Measurements from ENCODE around the gene ASMTL. TPM values are rescaled to one million over a fixed set of nuclear protein-coding genes. Genes with fewer than 3 reads are reported as not detected.

Gene ASMTL
- total and polyA plus RNA-seq, 2 of the 13 experiments (the other 11 are each of a cell fraction or from before 2014, with no cell fraction given) = 5.6 to 16.3 TPM

DNA sequence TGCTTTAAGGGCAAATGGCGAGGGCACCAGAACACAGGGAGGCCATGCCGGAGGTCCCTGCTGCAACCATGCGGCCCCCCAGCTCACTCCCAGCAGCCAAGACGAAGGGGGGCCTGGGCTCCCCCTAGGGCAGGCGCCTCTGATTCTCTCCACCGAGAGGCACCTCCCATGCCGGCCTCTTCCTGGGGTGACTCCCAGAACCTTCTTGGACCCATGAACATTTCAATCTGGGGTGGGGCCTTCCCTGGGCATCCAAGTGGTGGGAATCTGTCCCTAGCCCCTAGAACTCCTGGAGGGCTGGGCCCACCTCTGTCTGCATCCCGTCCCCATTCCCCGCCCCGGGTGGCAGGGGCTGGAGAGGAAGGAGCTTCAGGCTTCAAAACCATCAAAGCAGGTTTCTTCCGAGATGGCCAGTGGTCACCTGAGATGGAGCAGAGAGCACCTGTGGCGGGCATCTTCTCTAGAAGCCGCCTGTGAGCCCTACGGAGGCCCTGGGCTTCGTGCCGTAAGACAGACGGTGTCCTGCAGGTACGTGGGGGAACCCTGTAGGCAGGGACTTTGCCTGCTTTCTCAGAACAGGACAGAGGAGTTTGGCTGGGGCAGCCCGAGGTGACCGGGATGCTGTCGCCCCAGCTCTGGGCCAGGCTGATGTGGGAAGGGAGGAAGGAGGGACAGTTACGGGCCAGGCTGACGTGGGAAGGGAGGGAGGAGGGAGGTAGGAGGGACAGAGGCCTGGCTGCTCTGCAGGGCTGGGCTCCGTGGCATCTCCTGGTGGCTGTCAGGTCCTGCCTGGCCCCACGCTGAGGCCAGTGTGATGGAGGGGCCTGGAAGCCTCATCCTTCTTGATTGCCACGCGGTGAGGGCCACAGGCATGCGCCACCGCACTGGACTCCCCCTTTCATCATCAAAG is 54.0 kb downstream of the ASMTL start (continued):
- TF ChIP-seq AGO2 (optimal IDR thresholded peaks at IDR 0.05; ENCODE audit: low read depth, low read length) = peak; percentile 87

- Histone ChIP-seq H3K4me3 (replicated peaks in 1 of 3; ENCODE audit: insufficient read depth in 1 of 3, low read depth in 2 of 3, low read length in 3 of 3) (no peak overlapping the region), H3K9me3 (ENCODE audit: low read length) (no peaks in the 10 kb centered on the region), H3K27ac (ENCODE audit: extremely low read length, insufficient read depth, low read length) (no peak overlapping the region), H3K79me2 (ENCODE audit: insufficient read depth, low read length) (peaks cover 14% of the 10 kb centered on the region), H3K27me3 (ENCODE audit: control insufficient read depth in 1 of 2, insufficient read depth in 2 of 2, low read length in 2 of 2) (no peaks in the 10 kb centered on the region), H3K4me2 (ENCODE audit: low read depth, low read length) (no peak overlapping the region), H2AFZ (ENCODE audit: low read length) (no peak overlapping the region), H3K36me3 (replicated peaks in 1 of 2; ENCODE audit: control insufficient read depth in 1 of 2, insufficient read depth in 2 of 2, low read length in 2 of 2) (peaks cover 2 to 15% of the 10 kb centered on the region in 2 experiments; a peak in 3 of 5 replicates), H3K9ac (ENCODE audit: insufficient read depth, low read depth, low read length) (no peak overlapping the region), H4K20me1 (ENCODE audit: insufficient read depth, low read length) (peaks cover 11% of the 10 kb centered on the region; the same call in 1 of the 2 replicates), H3K4me1 (ENCODE audit: insufficient read depth, low read length) (peaks cover 34% of the 10 kb centered on the region)
- BruUV-seq (replicated peaks) = no TSS peak
- ATAC-seq (no peak), DNase-seq (ENCODE audit: low spot score) (no peak), FAIRE-seq (no peak)
- in situ Hi-C loops (cut with HindIII; ENCODE audit: extremely low pct_ligation_motif_present, low pct_unique_long_range_greater_than_20kb) (no loop called here), intact Hi-C loops (cut with micrococcal nuclease; ENCODE audit: unreplicated experiment) (no loop called here)
- WGBS (ENCODE audit: low lambda C conversion rate) = 94% methylated on average over 25 of the region's 29 CpGs
- POLR2A ChIA-PET = no interaction called here
- CTCF ChIA-PET (ENCODE audit: low intra/inter-chr PET ratio, low total read pairs) = no interaction called here
- TF ChIP-seq KLF16 (CRISPR knock-in tag; IDR thresholded peaks at IDR 0.05) (no peak), SMARCC2 (IDR thresholded peaks at IDR 0.05) (no peak), ZNF446 (CRISPR knock-in tag; IDR thresholded peaks at IDR 0.05) (no peak), ZNF547 (CRISPR knock-in tag; IDR thresholded peaks at IDR 0.05) (no peak), HIVEP1 (CRISPR knock-in tag; IDR thresholded peaks at IDR 0.05) (no peak), PHF5A (CRISPR knock-in tag; IDR thresholded peaks at IDR 0.05; ENCODE audit: low read depth, unreplicated experiment) (no peak), ARID5B (CRISPR knock-in tag; IDR thresholded peaks at IDR 0.05) (no peak), MEF2D (CRISPR knock-in tag; IDR thresholded peaks at IDR 0.05) (no peak), DNMT1 (CRISPR knock-in tag; IDR thresholded peaks at IDR 0.05) (no peak), NFYB (CRISPR knock-in tag; IDR thresholded peaks at IDR 0.05) (no peak), ATRX (CRISPR knock-in tag; IDR thresholded peaks at IDR 0.05; ENCODE audit: borderline replicate concordance) (no peak), HDAC1 (CRISPR knock-in tag; IDR thresholded peaks at IDR 0.05) (no peak), HMG20A (CRISPR knock-in tag; IDR thresholded peaks at IDR 0.05; ENCODE audit: borderline replicate concordance) (no peak), RCOR2 (CRISPR knock-in tag; IDR thresholded peaks at IDR 0.05) (no peak), FOXM1 (CRISPR knock-in tag; IDR thresholded peaks at IDR 0.05) (no peak), RARA (CRISPR knock-in tag; IDR thresholded peaks at IDR 0.05) (no peak)
- TF ChIP-seq, protein P1, sequence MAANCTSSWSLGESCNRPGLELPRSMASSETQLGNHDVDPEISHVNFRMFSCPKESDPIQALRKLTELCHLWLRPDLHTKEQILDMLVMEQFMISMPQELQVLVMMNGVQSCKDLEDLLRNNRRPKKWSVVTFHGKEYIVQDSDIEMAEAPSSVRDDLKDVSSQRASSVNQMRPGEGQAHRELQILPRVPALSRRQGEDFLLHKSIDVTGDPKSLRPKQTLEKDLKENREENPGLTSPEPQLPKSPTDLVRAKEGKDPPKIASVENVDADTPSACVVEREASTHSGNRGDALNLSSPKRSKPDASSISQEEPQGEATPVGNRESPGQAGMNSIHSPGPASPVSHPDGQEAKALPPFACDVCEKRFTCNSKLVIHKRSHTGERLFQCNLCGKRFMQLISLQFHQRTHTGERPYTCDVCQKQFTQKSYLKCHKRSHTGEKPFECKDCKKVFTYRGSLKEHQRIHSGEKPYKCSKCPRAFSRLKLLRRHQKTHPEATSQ (CRISPR knock-in tag; IDR thresholded peaks at IDR 0.05; ENCODE audit: borderline replicate concordance) = no peak
Observed at GRCh38 chrX:1397441-1398270, 55.1 kb downstream of the ASMTL start.
